HEK293 (cell line): ENCODE data around the gene FA2H.

Source experiments
- IKZF3 ChIP-seq: fragments of 450-650 bp; IDR thresholded peaks from 2 replicates; pipeline ENCODE4 v1.5.0; 2018; ENCODE audit warnings: missing biosample characterization, mild to moderate bottlenecking, missing genetic modification characterization, moderate library complexity
- MZF1 ChIP-seq: fragments of 450-650 bp; formaldehyde crosslinking; IDR thresholded peaks from 2 replicates; pipeline ENCODE4 v1.5.1; 2017; ENCODE audit warnings: missing biosample characterization, missing genetic modification characterization, borderline replicate concordance
- OVOL3 ChIP-seq: fragments of 450-650 bp; formaldehyde crosslinking; IDR thresholded peaks from 2 replicates; pipeline ENCODE4 v1.5.1; 2016; ENCODE audit warnings: missing biosample characterization, missing genetic modification characterization
- SP7 ChIP-seq: fragments of 450-650 bp; formaldehyde crosslinking; IDR thresholded peaks from 2 replicates; pipeline ENCODE4 v1.5.1; 2016; ENCODE audit warnings: missing biosample characterization, missing genetic modification characterization
- TCF7L2 ChIP-seq: IDR thresholded peaks from 2 replicates; pipeline ENCODE4 v1.6.1; 2011; ENCODE audit warnings: low read depth, mild to moderate bottlenecking, inconsistent platforms, low read length, moderate library complexity, borderline replicate concordance
- ZNF155 ChIP-seq: fragments of 450-650 bp; formaldehyde crosslinking; IDR thresholded peaks from 2 replicates; pipeline ENCODE4 v1.5.1; 2016; ENCODE audit warnings: missing biosample characterization, missing genetic modification characterization
- ZNF16 ChIP-seq: fragments of 450-650 bp; formaldehyde crosslinking; IDR thresholded peaks from 2 replicates; pipeline ENCODE4 v1.5.1; 2016; ENCODE audit warnings: low read depth, missing biosample characterization, missing genetic modification characterization
- ZNF174 ChIP-seq: fragments of 450-650 bp; formaldehyde crosslinking; IDR thresholded peaks from 2 replicates; pipeline ENCODE4 v1.5.0; 2017; ENCODE audit warnings: missing biosample characterization, mild to moderate bottlenecking, missing genetic modification characterization
- ZNF214 ChIP-seq: fragments of 450-650 bp; formaldehyde crosslinking; IDR thresholded peaks from 2 replicates; pipeline ENCODE4 v1.5.1; 2017; ENCODE audit warnings: missing biosample characterization, mild to moderate bottlenecking, missing genetic modification characterization, borderline replicate concordance
- ZNF223 ChIP-seq: fragments of 450-650 bp; formaldehyde crosslinking; IDR thresholded peaks from 2 replicates; pipeline ENCODE4 v1.5.1; 2016; ENCODE audit warnings: missing biosample characterization, missing genetic modification characterization
- ZNF24 ChIP-seq: fragments of 450-650 bp; formaldehyde crosslinking; IDR thresholded peaks from 2 replicates; pipeline ENCODE4 v1.5.1; 2016; ENCODE audit warnings: missing biosample characterization, missing genetic modification characterization
- ZNF311 ChIP-seq: fragments of 450-650 bp; formaldehyde crosslinking; IDR thresholded peaks from 2 replicates; pipeline ENCODE4 v1.5.1; 2017; ENCODE audit warnings: missing biosample characterization, missing genetic modification characterization, borderline replicate concordance
- ZNF341 ChIP-seq: fragments of 450-650 bp; formaldehyde crosslinking; IDR thresholded peaks from 2 replicates; pipeline ENCODE4; 2016; ENCODE audit warnings: low read depth, missing biosample characterization, missing genetic modification characterization
- ZNF366 ChIP-seq: fragments of 450-650 bp; formaldehyde crosslinking; conservative IDR thresholded peaks from 2 replicates; pipeline ENCODE4 v1.5.1; 2016; ENCODE audit warnings: missing biosample characterization, missing genetic modification characterization
- ZNF404 ChIP-seq: fragments of 450-650 bp; formaldehyde crosslinking; IDR thresholded peaks from 2 replicates; pipeline ENCODE4 v1.5.1; 2017; ENCODE audit warnings: missing biosample characterization, missing genetic modification characterization
- ZNF416 ChIP-seq: fragments of 450-650 bp; formaldehyde crosslinking; IDR thresholded peaks from 2 replicates; pipeline ENCODE4 v1.5.1; 2016; ENCODE audit warnings: missing biosample characterization, missing genetic modification characterization
- ZNF433 ChIP-seq: fragments of 450-650 bp; formaldehyde crosslinking; IDR thresholded peaks from 2 replicates; pipeline ENCODE4 v1.5.1; 2016; ENCODE audit warnings: missing biosample characterization, missing genetic modification characterization, low read depth
- ZNF473 ChIP-seq: fragments of 450-650 bp; formaldehyde crosslinking; IDR thresholded peaks from 2 replicates; pipeline ENCODE4 v1.5.1; 2017; ENCODE audit warnings: missing biosample characterization, missing genetic modification characterization
- ZNF548 ChIP-seq: fragments of 450-650 bp; formaldehyde crosslinking; IDR thresholded peaks from 2 replicates; pipeline ENCODE4 v1.5.1; 2016; ENCODE audit warnings: missing biosample characterization, missing genetic modification characterization
- ZNF560 ChIP-seq: fragments of 450-650 bp; formaldehyde crosslinking; IDR thresholded peaks from 2 replicates; pipeline ENCODE4 v1.5.1; 2017; ENCODE audit warnings: missing biosample characterization, missing genetic modification characterization, borderline replicate concordance
- ZNF621 ChIP-seq: fragments of 450-650 bp; formaldehyde crosslinking; IDR thresholded peaks from 2 replicates; pipeline ENCODE4 v1.5.1; 2017; ENCODE audit warnings: missing biosample characterization, missing genetic modification characterization
- ZNF658 ChIP-seq: fragments of 450-650 bp; formaldehyde crosslinking; IDR thresholded peaks from 2 replicates; pipeline ENCODE4; 2016; ENCODE audit warnings: missing biosample characterization, missing genetic modification characterization
- ZNF677 ChIP-seq: fragments of 450-650 bp; IDR thresholded peaks from 2 replicates; pipeline ENCODE4 v1.5.0; 2018; ENCODE audit warnings: missing biosample characterization, mild to moderate bottlenecking, missing genetic modification characterization, moderate library complexity
- ZNF707 ChIP-seq: fragments of 450-650 bp; formaldehyde crosslinking; IDR thresholded peaks from 2 replicates; pipeline ENCODE4 v1.5.1; 2016; ENCODE audit warnings: missing biosample characterization, missing genetic modification characterization
- ZNF777 ChIP-seq: fragments of 450-650 bp; formaldehyde crosslinking; IDR thresholded peaks from 2 replicates; pipeline ENCODE4 v1.5.1; 2017; ENCODE audit warnings: missing biosample characterization, missing genetic modification characterization, borderline replicate concordance
- TF ChIP-seq, protein P1 (sequence below): fragments of 450-650 bp; formaldehyde crosslinking; IDR thresholded peaks from 2 replicates; pipeline ENCODE4 v1.5.1; 2017; ENCODE audit warnings: missing biosample characterization, missing genetic modification characterization
- TF ChIP-seq, protein P2 (sequence below): fragments of 450-650 bp; formaldehyde crosslinking; IDR thresholded peaks from 2 replicates; pipeline ENCODE4 v1.5.1; 2016; ENCODE audit warnings: missing biosample characterization, missing genetic modification characterization, borderline replicate concordance
- TF ChIP-seq, protein P3 (sequence below): fragments of 450-650 bp; formaldehyde crosslinking; IDR thresholded peaks from 2 replicates; pipeline ENCODE4 v1.5.1; 2016; ENCODE audit warnings: missing biosample characterization, missing genetic modification characterization
- TF ChIP-seq, protein P4 (sequence below): fragments of 450-650 bp; IDR thresholded peaks from 2 replicates; pipeline ENCODE4 v1.5.1; 2018; ENCODE audit warnings: missing biosample characterization, mild to moderate bottlenecking, missing genetic modification characterization
- TF ChIP-seq, protein P5 (sequence below): fragments of 450-650 bp; formaldehyde crosslinking; IDR thresholded peaks from 2 replicates; pipeline ENCODE4 v1.5.1; 2016; ENCODE audit warnings: missing biosample characterization, missing genetic modification characterization

FA2H gene

DNA sequence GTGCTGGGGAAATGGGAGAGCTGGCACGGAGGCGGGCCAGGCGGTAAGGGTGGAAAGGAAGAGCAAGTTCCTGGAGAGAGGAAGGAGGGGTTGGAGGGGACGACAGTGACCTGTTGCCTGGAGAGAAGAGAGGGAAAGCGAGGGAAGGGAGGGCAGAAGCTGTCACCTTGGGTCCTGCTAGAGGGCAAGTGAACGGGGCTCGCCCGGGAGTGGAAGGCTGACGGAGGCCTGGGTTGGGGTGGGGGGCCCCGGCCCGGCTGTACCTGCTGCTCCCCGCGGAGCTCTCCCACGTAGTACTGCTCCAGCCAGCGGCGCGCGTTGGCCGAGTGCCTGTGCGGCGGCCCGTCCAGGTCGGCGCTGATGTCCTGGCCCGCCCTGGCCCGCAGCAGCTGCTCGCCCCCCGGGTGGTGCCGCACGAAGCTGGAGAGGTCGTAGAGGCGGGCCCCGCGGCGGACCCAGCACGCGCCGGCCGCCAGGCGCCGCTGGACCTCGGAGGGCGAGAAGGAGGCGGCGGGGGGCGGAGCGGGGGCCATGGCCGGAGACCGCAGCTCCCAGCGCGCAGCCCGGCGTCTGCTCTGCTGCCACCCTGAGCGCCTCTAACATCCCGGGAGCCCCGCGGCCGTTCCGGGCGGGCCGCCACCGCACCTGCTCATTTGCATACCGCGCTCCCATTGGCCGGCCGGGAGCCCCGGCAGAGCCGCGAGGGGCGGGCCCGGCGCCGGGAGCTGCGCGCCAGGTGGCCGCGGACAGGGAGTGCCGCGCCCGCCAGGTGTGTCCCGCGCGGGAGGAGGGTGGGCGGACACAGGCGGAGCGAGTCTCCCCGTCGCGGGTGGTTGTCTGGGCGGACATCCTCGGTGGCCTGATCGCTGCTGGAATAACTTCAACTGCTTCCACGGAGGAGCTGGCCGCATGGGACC lies at the start of gene FA2H (continued):
- TF ChIP-seq ZNF366 (tag by site-specific recombination) (peak; percentile 67), ZNF707 (no peak), ZNF24 (tag by site-specific recombination) (no peak), SP7 (peak; percentile 21; the same call in 1 of the 2 replicates), IKZF3 (tag by site-specific recombination) (peak; percentile 58; the same call in 1 of the 2 replicates), TCF7L2 (no peak), ZNF404 (tag by site-specific recombination) (no peak), ZNF174 (tag by site-specific recombination) (no peak), ZNF621 (no peak), ZNF16 (tag by site-specific recombination) (no peak), ZNF155 (tag by site-specific recombination) (no peak), MZF1 (tag by site-specific recombination) (no peak), ZNF677 (tag by site-specific recombination) (no peak), ZNF311 (tag by site-specific recombination) (no peak), ZNF473 (tag by site-specific recombination) (no peak), ZNF433 (tag by site-specific recombination) (no peak), ZNF560 (tag by site-specific recombination) (no peak), ZNF777 (tag by site-specific recombination) (peak; percentile 69; the same call in 1 of the 2 replicates), ZNF658 (tag by site-specific recombination) (no peak), ZNF214 (tag by site-specific recombination) (no peak), ZNF223 (tag by site-specific recombination) (no peak), OVOL3 (tag by site-specific recombination) (no peak), ZNF416 (no peak), ZNF548 (no peak), ZNF341 (tag by site-specific recombination) (peak; percentile 45; the same call in 1 of the 2 replicates)
- TF ChIP-seq, protein P1, sequence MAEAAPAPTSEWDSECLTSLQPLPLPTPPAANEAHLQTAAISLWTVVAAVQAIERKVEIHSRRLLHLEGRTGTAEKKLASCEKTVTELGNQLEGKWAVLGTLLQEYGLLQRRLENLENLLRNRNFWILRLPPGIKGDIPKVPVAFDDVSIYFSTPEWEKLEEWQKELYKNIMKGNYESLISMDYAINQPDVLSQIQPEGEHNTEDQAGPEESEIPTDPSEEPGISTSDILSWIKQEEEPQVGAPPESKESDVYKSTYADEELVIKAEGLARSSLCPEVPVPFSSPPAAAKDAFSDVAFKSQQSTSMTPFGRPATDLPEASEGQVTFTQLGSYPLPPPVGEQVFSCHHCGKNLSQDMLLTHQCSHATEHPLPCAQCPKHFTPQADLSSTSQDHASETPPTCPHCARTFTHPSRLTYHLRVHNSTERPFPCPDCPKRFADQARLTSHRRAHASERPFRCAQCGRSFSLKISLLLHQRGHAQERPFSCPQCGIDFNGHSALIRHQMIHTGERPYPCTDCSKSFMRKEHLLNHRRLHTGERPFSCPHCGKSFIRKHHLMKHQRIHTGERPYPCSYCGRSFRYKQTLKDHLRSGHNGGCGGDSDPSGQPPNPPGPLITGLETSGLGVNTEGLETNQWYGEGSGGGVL (tag by site-specific recombination), result peak; percentile 65
- TF ChIP-seq, protein P2, sequence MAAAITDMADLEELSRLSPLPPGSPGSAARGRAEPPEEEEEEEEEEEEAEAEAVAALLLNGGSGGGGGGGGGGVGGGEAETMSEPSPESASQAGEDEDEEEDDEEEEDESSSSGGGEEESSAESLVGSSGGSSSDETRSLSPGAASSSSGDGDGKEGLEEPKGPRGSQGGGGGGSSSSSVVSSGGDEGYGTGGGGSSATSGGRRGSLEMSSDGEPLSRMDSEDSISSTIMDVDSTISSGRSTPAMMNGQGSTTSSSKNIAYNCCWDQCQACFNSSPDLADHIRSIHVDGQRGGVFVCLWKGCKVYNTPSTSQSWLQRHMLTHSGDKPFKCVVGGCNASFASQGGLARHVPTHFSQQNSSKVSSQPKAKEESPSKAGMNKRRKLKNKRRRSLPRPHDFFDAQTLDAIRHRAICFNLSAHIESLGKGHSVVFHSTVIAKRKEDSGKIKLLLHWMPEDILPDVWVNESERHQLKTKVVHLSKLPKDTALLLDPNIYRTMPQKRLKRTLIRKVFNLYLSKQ (tag by site-specific recombination), result no peak
- TF ChIP-seq, protein P3, sequence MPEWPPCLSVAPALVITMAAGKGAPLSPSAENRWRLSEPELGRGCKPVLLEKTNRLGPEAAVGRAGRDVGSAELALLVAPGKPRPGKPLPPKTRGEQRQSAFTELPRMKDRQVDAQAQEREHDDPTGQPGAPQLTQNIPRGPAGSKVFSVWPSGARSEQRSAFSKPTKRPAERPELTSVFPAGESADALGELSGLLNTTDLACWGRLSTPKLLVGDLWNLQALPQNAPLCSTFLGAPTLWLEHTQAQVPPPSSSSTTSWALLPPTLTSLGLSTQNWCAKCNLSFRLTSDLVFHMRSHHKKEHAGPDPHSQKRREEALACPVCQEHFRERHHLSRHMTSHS, result no peak
- TF ChIP-seq, protein P4, sequence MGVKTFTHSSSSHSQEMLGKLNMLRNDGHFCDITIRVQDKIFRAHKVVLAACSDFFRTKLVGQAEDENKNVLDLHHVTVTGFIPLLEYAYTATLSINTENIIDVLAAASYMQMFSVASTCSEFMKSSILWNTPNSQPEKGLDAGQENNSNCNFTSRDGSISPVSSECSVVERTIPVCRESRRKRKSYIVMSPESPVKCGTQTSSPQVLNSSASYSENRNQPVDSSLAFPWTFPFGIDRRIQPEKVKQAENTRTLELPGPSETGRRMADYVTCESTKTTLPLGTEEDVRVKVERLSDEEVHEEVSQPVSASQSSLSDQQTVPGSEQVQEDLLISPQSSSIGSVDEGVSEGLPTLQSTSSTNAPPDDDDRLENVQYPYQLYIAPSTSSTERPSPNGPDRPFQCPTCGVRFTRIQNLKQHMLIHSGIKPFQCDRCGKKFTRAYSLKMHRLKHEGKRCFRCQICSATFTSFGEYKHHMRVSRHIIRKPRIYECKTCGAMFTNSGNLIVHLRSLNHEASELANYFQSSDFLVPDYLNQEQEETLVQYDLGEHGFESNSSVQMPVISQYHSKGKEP (tag by site-specific recombination), result 0 out of 2 replicates have a peak, but pooled peaks have one; percentile 12
- TF ChIP-seq, protein P5, sequence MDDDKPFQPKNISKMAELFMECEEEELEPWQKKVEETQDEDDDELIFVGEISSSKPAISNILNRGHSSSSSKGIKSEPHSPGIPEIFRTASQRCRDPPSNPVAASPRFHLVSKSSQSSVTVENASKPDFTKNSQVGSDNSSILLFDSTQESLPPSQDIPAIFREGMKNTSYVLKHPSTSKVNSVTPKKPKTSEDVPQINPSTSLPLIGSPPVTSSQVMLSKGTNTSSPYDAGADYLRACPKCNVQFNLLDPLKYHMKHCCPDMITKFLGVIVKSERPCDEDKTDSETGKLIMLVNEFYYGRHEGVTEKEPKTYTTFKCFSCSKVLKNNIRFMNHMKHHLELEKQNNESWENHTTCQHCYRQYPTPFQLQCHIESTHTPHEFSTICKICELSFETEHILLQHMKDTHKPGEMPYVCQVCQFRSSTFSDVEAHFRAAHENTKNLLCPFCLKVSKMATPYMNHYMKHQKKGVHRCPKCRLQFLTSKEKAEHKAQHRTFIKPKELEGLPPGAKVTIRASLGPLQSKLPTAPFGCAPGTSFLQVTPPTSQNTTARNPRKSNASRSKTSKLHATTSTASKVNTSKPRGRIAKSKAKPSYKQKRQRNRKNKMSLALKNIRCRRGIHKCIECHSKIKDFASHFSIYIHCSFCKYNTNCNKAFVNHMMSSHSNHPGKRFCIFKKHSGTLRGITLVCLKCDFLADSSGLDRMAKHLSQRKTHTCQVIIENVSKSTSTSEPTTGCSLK, result no peak
